ENCODE measurements around the gene LMCD1.

The LMCD1 gene

DNA sequence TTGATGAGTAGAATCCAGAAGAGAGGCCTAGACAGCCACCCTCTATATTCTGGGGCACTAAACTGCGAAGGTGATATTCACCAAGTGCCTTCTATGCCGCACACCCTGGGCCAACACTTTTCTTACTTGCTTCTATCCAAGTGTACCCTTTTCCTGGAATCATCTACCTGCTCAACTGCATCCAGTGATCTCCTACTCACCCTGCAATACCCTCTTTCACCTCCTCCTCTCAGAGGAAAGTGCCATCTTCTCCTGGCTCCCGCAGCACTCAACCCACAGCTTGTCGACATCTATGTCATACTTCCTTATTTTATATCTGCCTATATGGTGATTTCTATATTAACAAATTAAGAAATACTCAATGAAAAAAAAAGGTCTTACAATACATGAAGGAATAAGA is 28.6 kb upstream of the LMCD1 start:
- Mint-ChIP-seq H3K36me3 (ENCODE audit: low read depth) (no peaks in the 10 kb centered on the region), H3K27me3 (ENCODE audit: low read depth) (no peaks in the 10 kb centered on the region), H3K27ac (no peak overlapping the region), H3K9me3 (no peaks in the 10 kb centered on the region), H3K4me1 (ENCODE audit: low read depth) (no peaks in the 10 kb centered on the region), H3K4me3 (no peak overlapping the region)

DNA sequence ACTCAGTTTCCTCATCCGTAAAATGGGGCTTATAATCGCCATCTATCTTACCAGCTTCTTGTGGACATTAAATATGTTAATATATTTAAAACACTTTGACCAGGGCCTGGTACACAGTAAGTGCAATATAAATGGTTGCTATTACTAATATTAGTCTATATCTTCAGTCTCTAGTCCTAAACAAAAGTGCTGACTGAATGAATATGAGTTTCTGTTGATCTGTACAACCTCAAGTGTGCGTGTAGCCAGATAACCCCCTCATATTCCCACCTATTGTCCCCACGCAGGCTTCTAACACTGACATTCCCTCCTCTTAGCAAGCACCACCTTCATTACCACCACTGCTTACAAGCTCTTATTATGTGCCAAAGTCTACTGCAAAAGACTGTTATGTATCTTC is 27.6 kb upstream of the LMCD1 start:
- Mint-ChIP-seq H3K27me3 (ENCODE audit: low read depth) (no peaks in the 10 kb centered on the region), H3K4me1 (ENCODE audit: low read depth) (no peaks in the 10 kb centered on the region), H3K36me3 (ENCODE audit: low read depth) (no peaks in the 10 kb centered on the region), H3K27ac (no peak overlapping the region), H3K4me3 (no peak overlapping the region), H3K9me3 (no peaks in the 10 kb centered on the region)

DNA sequence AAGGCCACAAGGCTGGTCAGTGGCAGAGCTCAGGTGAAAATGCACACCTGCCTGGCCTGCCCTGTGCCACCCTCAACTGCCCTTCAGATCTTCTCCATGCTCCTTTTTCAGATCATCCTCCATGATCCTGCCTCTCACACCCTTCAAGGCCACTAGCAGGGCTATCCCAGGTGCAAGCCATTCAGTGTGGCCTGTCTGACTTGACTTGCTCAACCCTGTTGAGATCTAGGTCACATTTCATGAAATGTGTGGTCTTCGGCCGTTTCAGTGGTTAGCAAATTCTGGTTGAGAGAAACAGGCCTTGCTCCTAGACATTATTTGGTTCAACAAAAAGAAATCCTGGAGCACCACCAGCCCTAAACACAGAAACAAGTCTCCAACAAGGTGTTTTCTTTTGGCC is 26.6 kb upstream of the LMCD1 start:
- Mint-ChIP-seq H3K27ac (no peak overlapping the region), H3K36me3 (ENCODE audit: low read depth) (no peaks in the 10 kb centered on the region), H3K4me1 (ENCODE audit: low read depth) (no peaks in the 10 kb centered on the region), H3K4me3 (no peak overlapping the region), H3K9me3 (no peaks in the 10 kb centered on the region), H3K27me3 (ENCODE audit: low read depth) (no peaks in the 10 kb centered on the region)

DNA sequence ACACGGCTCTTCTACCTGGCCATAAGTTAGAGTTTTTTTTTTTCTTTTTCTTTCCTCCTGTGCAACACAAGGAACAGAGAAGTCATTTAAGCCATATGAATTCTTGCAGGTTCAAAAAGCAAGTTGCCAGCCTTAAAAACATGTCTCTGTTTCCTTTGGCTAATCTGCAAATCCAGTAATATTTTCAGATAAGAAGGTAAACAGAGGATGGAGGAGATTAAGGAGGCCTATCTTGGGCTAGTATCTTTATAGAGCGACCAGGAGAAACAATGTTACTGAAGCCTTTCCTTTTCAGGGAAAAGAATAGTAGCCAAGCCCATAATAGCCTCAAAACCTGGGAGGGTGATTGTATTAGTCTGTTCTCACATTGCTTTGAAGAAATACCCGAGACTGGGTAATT is 20.9 kb upstream of the LMCD1 start:
- no peaks in the 10 kb centered on the region for H3K4me1 Mint-ChIP-seq (ENCODE audit: low read depth)
- H3K36me3 Mint-ChIP-seq (ENCODE audit: low read depth): no peaks in the 10 kb centered on the region

DNA sequence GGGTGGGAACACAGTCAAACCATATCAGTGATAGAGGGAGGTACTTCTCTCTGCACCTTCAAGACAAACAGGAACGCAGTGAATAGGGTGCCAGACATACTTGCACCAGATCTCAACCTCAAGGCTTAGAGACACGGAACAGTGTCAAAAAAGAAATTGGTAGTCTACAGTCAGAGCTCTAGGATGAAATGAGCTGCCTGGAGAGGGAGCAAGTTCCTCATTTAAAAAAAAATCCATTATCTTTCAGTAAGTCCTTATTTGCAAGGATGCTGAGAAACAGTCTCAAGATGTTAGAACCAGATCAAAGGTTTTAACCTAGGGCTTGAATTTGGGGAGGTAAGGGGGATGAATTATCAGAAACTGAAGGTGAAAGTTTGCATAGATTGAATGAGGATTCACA is 20.2 kb upstream of the LMCD1 start:
- no peaks in the 10 kb centered on the region for H3K9me3 Mint-ChIP-seq
- H3K27me3 Mint-ChIP-seq (ENCODE audit: low read depth): no peaks in the 10 kb centered on the region
- H3K27ac Mint-ChIP-seq: no peak overlapping the region
- no peaks in the 10 kb centered on the region for H3K36me3 Mint-ChIP-seq (ENCODE audit: low read depth)
- H3K4me3 Mint-ChIP-seq: no peak overlapping the region
- H3K4me1 Mint-ChIP-seq (ENCODE audit: low read depth): no peaks in the 10 kb centered on the region

More for the DNA sequence above, 20.9 kb upstream of the LMCD1 start:
- Mint-ChIP-seq H3K27me3 (ENCODE audit: low read depth) (no peaks in the 10 kb centered on the region), H3K27ac (no peak overlapping the region), H3K9me3 (no peaks in the 10 kb centered on the region), H3K4me3 (no peak overlapping the region)

DNA sequence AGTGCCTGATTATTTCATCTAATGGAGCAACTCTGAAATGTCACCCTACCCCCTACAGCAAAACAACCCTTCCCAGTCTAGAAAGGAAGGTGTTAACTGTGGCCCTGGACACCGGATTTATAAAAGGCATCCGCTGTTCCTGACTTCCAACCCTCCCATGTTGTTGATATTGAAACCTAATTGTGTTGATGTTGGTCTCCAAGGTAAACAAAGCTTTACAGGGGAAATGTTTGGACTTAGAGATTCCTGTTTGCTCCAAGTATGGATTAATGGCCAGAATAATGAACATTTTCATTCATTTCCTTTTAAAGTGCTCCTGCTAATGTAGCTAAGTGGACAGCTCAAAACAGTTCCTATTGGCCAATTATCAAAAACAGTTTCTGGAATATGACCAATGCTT is 19.4 kb upstream of the LMCD1 start:
- Mint-ChIP-seq H3K27ac (no peak overlapping the region), H3K9me3 (no peaks in the 10 kb centered on the region), H3K27me3 (ENCODE audit: low read depth) (no peaks in the 10 kb centered on the region), H3K4me3 (no peak overlapping the region), H3K4me1 (ENCODE audit: low read depth) (no peaks in the 10 kb centered on the region), H3K36me3 (ENCODE audit: low read depth) (no peaks in the 10 kb centered on the region)

DNA sequence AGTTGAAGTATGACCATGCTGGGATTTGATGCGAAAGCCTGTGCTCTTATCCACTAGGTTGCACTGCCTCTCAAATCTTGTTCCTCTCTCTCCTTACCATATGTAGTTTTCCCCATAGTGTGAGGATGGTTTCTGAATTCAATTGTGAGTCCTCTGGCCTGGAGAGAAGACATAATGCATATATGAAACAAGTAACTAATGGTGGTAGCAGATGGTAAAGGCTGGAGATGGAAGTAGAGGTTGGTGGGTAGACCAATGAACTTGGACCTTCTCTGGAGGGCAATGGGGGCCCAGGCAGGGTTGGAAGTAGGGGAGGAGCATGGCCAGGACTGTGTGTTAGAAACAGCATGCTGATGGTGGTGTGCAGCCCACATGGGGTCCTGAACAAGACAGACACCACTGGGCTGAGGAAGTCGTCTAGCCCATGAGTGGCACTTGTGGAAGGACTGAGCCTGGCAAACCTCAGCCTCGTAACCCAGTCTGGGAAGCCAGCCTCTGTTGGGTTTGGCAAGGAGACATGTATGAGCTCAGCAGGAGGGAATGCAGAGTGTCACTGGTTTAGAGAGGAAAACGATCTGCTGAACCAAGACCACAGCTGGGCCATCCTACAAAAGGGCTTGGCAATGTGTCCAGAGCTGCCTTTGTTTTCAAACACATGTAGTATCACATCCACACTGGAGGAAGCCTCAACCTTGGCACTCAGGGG is 18.5 kb upstream of the LMCD1 start:
- H3K9me3 Mint-ChIP-seq: no peaks in the 10 kb centered on the region
- H3K4me3 Mint-ChIP-seq: no peak overlapping the region
- H3K4me1 Mint-ChIP-seq (ENCODE audit: low read depth): no peaks in the 10 kb centered on the region
- no peaks in the 10 kb centered on the region for H3K27me3 Mint-ChIP-seq (ENCODE audit: low read depth)
- H3K27ac Mint-ChIP-seq: no peak overlapping the region
- H3K36me3 Mint-ChIP-seq (ENCODE audit: low read depth): no peaks in the 10 kb centered on the region

DNA sequence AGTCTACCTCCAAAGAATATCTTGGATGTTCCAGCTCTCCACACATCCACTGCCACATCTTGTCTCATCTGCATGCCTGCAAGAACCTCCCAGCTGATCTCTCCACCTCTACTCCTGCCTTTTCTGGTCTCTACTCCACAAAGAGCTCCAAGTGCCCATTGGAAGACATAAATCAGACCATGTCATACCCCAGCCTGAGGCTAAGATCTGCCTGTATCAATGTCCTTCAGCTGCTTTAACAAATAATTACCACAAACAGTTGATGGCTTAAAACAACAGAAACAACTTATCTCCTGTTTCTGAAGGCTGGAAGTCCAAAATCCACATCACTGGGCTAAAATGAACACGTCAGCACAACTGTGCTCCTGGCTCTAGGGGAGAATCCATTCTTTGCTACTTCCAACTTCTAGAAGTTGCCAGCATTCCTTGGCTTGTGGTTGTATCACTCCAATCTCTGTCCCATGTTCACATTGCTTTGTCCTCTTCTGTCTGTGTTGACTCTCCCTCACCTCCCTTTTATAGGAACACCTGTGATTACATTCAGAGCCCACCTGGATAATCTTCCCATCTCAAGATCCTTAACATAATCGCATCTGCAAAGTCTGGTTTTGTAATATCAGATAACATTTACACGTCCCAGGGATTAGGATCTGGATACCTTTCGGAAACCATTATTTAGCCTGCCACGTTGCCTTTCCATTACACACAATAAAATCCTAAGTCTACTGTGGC is 17.0 kb upstream of the LMCD1 start:
- H3K9me3 Mint-ChIP-seq: no peaks in the 10 kb centered on the region
- H3K27me3 Mint-ChIP-seq (ENCODE audit: low read depth): no peaks in the 10 kb centered on the region
- no peaks in the 10 kb centered on the region for H3K36me3 Mint-ChIP-seq (ENCODE audit: low read depth)
- no peak overlapping the region for H3K4me3 Mint-ChIP-seq
- no peak overlapping the region for H3K27ac Mint-ChIP-seq
- no peaks in the 10 kb centered on the region for H3K4me1 Mint-ChIP-seq (ENCODE audit: low read depth)

DNA sequence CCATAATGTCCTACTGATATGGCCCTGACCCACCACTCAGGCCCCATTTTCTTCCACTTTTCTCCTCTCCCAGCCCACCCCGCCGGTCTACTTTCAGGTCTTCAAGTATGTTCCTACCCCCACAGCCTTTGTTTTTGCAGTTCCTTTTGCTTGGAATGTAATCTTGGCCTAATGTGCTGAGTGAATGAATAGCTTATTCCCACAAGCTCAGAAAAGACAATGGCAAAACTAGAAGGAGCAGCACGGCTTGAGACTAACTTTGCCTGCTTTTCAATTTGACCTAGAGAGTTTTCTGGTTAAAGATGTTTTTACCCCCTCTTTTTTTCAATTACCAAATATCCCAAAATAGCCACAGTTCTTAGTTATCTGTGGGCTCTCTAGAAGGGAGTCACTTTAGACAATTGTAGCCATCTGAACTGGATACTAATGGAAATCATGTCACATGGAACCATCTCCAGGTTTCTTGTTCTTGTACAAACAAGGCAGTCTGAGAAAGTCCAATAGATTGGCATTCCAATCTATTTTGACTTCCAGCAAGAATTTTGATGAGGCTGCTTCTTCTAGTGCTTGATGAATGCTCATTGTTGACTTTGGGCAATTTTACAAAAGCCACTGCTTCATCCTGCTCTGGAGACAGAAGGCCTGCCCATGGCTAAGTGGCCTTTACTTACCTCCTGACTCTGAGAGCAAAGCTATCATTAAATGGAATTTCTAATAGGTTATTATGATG is 16.3 kb upstream of the LMCD1 start:
- Mint-ChIP-seq H3K4me3 (no peak overlapping the region), H3K36me3 (ENCODE audit: low read depth) (no peaks in the 10 kb centered on the region), H3K9me3 (no peaks in the 10 kb centered on the region), H3K27me3 (ENCODE audit: low read depth) (no peaks in the 10 kb centered on the region), H3K4me1 (ENCODE audit: low read depth) (no peaks in the 10 kb centered on the region), H3K27ac (no peak overlapping the region)

DNA sequence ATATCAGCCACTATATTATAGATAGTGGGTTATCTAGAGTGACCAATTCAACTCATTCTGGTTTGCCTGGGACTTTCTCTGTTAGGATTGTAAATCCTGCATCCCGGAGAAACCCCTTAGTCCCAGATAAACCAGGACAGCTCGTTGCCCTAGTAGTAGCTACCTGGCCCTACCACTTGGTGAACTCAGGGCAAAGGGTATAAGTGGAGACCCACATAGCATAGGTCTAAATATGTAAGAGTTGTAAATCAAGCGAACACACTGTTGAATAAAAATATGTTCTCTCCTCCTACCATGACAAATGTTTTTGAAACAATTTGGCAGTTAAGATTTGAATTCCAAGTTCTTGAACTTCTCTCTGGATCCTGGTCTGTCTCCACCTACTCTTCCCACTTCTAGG is 15.7 kb upstream of the LMCD1 start:
- Mint-ChIP-seq H3K27me3 (ENCODE audit: low read depth) (no peaks in the 10 kb centered on the region), H3K4me3 (no peak overlapping the region), H3K9me3 (no peaks in the 10 kb centered on the region), H3K4me1 (ENCODE audit: low read depth) (no peaks in the 10 kb centered on the region), H3K27ac (no peak overlapping the region), H3K36me3 (ENCODE audit: low read depth) (no peaks in the 10 kb centered on the region)

DNA sequence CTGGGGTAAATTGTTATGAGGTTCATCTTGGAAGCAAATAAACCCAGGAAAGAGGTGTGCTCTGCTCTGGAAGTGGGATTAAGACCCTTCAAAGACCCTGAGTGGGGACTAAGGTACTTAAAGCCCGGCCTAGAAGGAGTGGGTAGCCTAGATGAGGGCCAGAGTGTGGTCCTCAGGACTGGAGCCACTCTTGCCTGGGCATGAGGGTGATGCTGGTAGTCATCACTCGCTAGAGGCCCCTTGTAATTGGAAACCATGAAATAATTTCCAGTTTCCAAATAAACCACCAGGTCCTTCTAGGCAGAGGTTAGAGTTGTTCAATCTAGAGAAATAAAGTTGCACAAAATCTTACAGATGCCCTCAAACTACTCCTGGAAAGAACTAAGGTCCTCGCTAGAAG is 15.2 kb upstream of the LMCD1 start:
- no peak overlapping the region for H3K27ac Mint-ChIP-seq
- no peaks in the 10 kb centered on the region for H3K9me3 Mint-ChIP-seq
- no peak overlapping the region for H3K4me3 Mint-ChIP-seq
- no peaks in the 10 kb centered on the region for H3K4me1 Mint-ChIP-seq (ENCODE audit: low read depth)
- no peaks in the 10 kb centered on the region for H3K27me3 Mint-ChIP-seq (ENCODE audit: low read depth)
- no peaks in the 10 kb centered on the region for H3K36me3 Mint-ChIP-seq (ENCODE audit: low read depth)

DNA sequence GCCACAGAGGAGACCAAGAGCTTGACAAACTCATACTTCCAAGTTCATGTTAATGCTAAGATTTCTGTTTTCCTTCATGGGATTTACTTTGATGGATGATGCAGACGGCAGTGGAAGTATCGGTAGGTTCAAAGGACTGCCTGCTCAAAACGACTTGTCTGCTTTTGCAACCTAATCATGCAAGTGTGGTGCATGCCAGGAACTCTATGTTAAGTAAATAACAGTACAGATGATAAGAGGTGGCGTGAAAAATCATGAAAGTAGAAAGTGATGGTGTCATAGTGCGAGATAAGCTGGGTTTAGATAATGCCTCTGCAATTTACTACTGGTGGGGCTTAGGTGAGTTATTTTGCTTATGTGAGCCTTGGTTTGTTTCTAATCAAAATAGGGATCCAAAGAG is 14.7 kb upstream of the LMCD1 start:
- Mint-ChIP-seq H3K9me3 (no peaks in the 10 kb centered on the region), H3K36me3 (ENCODE audit: low read depth) (no peaks in the 10 kb centered on the region), H3K27ac (no peak overlapping the region), H3K4me1 (ENCODE audit: low read depth) (no peaks in the 10 kb centered on the region), H3K27me3 (ENCODE audit: low read depth) (no peaks in the 10 kb centered on the region), H3K4me3 (no peak overlapping the region)

DNA sequence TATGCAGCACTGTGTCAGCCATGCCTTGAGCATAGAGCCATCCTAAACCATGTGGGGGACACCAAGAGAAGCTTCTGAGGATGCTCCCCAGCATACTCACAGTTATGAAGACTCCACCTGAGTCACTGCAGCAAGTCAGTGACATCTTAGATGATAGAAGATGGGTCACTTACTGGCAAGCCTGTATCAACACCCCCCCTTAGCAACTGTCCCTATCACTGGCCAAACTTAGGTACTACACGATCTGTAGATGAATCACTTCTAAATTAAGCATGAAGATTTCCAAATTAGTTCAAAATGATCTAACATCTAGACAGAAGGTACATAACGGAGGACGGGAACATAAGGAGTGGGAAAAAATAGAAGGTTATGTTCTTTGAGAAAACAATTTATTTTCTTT is 13.2 kb upstream of the LMCD1 start:
- Mint-ChIP-seq H3K27me3 (ENCODE audit: low read depth) (no peaks in the 10 kb centered on the region), H3K9me3 (no peaks in the 10 kb centered on the region), H3K27ac (no peak overlapping the region), H3K36me3 (ENCODE audit: low read depth) (no peaks in the 10 kb centered on the region), H3K4me3 (no peak overlapping the region), H3K4me1 (ENCODE audit: low read depth) (no peaks in the 10 kb centered on the region)

DNA sequence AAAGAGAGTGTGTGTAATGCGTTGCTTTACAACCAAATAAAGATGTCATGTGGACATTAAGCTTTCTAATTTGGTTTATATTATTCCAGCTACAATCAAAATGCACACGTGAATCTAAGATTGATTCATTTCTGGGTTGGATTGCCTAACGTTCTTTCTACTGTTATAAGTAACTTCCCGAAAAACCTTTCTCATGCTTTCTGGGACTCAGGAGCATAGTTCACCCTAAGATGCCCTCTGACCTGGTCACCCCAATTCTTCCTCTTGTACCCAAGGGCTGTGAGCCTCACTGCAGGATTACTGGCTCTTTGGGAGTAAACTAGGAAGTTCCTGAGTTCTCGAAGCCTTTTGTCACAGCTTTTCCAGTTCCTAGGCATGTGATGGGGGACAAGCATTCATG is 12.7 kb upstream of the LMCD1 start:
- no peaks in the 10 kb centered on the region for H3K27me3 Mint-ChIP-seq (ENCODE audit: low read depth)
- no peaks in the 10 kb centered on the region for H3K4me1 Mint-ChIP-seq (ENCODE audit: low read depth)
- H3K4me3 Mint-ChIP-seq: no peak overlapping the region
- H3K36me3 Mint-ChIP-seq (ENCODE audit: low read depth): no peaks in the 10 kb centered on the region
- H3K9me3 Mint-ChIP-seq: no peaks in the 10 kb centered on the region
- no peak overlapping the region for H3K27ac Mint-ChIP-seq

DNA sequence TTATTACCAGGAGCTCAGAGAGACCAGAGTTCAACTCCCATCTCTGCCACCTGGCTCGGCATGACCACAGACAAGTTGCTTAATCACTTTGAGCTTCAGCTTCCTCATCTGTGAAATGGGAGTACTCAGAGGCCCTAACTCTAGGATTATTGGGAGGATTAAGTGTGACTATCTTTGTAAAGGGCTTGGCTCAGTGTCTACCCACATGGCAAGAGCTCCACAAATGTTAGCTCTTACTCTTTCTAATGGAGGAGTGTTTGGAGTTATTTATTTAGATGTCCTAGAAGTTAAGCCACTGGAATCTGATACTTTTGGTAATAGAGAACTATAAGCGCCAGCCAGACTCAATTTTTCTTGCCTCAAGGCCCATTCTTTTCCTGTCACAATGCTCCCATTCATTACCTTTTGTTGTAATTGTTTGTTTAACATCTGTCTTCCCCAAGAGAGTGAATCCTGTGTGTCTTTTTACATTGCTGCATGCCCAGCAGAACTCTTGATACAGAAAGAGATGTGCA is 12.3 kb upstream of the LMCD1 start:
- Mint-ChIP-seq H3K27me3 (ENCODE audit: low read depth) (no peaks in the 10 kb centered on the region), H3K4me1 (ENCODE audit: low read depth) (no peaks in the 10 kb centered on the region), H3K9me3 (no peaks in the 10 kb centered on the region), H3K36me3 (ENCODE audit: low read depth) (no peaks in the 10 kb centered on the region), H3K4me3 (no peak overlapping the region), H3K27ac (no peak overlapping the region)
